A673 (cell line): ENCODE data around the gene CYBC1. TPM values are rescaled to one million over a fixed set of nuclear protein-coding genes. Genes with fewer than 3 reads are reported as not detected.
A peak's percentile ranks its signal among the peaks of the same experiment; 100 is the strongest.

Experiments used
- BruUV-seq: library from RNA; stranded (reverse); fragments of 400-500 nt; replicated peaks from 2 replicates; lab custom pipeline; 2021; lab: Mats Ljungman, UMichigan
- CTCF ChIA-PET: fragments of 300-600 bp; sonication (Branson Sonifier 250); formaldehyde crosslinking; loops from one replicate; lab custom pipeline; 2022; ENCODE audit warnings: antibody characterized with exemption; lab: Charles Lee
- POLR2A ChIA-PET: fragments of 300-600 bp; sonication (Branson Sonifier 250); formaldehyde crosslinking; loops from one replicate; lab custom pipeline; 2022; ENCODE audit warnings: antibody characterized with exemption; ENCODE audit not compliant: low non-redundant PET; lab: Charles Lee
- DNase-seq: peaks from one replicate; pipeline ENCODE4 v3.0.0-alpha.2; 2015; ENCODE audit warnings: low spot score
- H3K27ac ChIP-seq: fragments of 200-600 bp; sonication (generic); 2 replicates; pipeline ENCODE4 v1.5.1; 2016; ENCODE audit warnings: mixed run types, low read depth, mild to moderate bottlenecking, mixed read lengths, antibody characterized with exemption, low read length; ENCODE audit not compliant: poor library complexity, severe bottlenecking
- H3K27me3 ChIP-seq: fragments of 200-600 bp; sonication (generic); replicated peaks from 2 replicates; pipeline ENCODE4 v1.6.1; 2017; ENCODE audit warnings: mixed run types, low read depth, mild to moderate bottlenecking, mixed read lengths, antibody characterized with exemption, low read length; ENCODE audit not compliant: insufficient read depth, poor library complexity
- H3K36me3 ChIP-seq: fragments of 200-600 bp; sonication (generic); 2 replicates; pipeline ENCODE4 v1.6.1; 2016; ENCODE audit warnings: mixed run types, mild to moderate bottlenecking, mixed read lengths, antibody characterized with exemption, low read length; ENCODE audit not compliant: insufficient read depth, poor library complexity, severe bottlenecking
- H3K4me1 ChIP-seq: fragments of 200-600 bp; sonication (generic); 2 replicates; pipeline ENCODE4 v1.6.1; 2017; ENCODE audit warnings: mixed run types, mild to moderate bottlenecking, mixed read lengths, antibody characterized with exemption, low read length; ENCODE audit not compliant: insufficient read depth, poor library complexity, severe bottlenecking
- H3K4me3 ChIP-seq: fragments of 200-600 bp; sonication (generic); 2 replicates; pipeline ENCODE4 v1.5.1; 2016; ENCODE audit warnings: low read depth, mixed run types, mild to moderate bottlenecking, mixed read lengths, low read length; ENCODE audit not compliant: poor library complexity, severe bottlenecking
- H3K9me3 ChIP-seq: fragments of 200-600 bp; sonication (generic); 2 replicates; pipeline ENCODE4 v1.6.1; 2016; ENCODE audit warnings: mixed run types, low read depth, mild to moderate bottlenecking, mixed read lengths, antibody characterized with exemption, low read length; ENCODE audit not compliant: poor library complexity, severe bottlenecking
- CTCF ChIP-seq: fragments of 300-800, 200-600 bp; sonication (generic); conservative IDR thresholded peaks from 2 replicates; pipeline ENCODE4 v1.5.1; 2017; ENCODE audit warnings: low read depth, mild to moderate bottlenecking, antibody characterized with exemption, low read length, moderate library complexity, mixed read lengths
- EZH2 ChIP-seq: fragments of 200-600 bp; sonication (generic); IDR thresholded peaks from 2 replicates; pipeline ENCODE4 v1.6.1; 2017; ENCODE audit warnings: borderline replicate concordance, low read depth, mild to moderate bottlenecking, mixed read lengths, antibody characterized with exemption, low read length; ENCODE audit not compliant: poor library complexity, severe bottlenecking
- intact Hi-C: fragments of 100-400 bp; cut with micrococcal nuclease; formaldehyde crosslinking; loops from one replicate; pipeline ENCODE4 v1.10.0; 2022; ENCODE audit not compliant: unreplicated experiment
- total RNA-seq: library from RNA; stranded (reverse); gene quantifications from 2 replicates; pipeline ENCODE4 v1.2.3, GENCODE V29; 2021

CYBC1 gene
- total RNA-seq, 1 experiment from 2014 or later, result 72.8 TPM

GRCh38 chr17:82458885-82459424 is 8.4 kb upstream of the CYBC1 start:
- intact Hi-C loops, result no loop called here
- Histone ChIP-seq H3K27me3 (no peaks in the 10 kb centered on the region), H3K9me3 (no peaks in the 10 kb centered on the region), H3K36me3 (peaks cover 25% of the 10 kb centered on the region), H3K4me1 (peaks cover 8% of the 10 kb centered on the region), H3K27ac (peak overlapping the region; percentile 100), H3K4me3 (peak overlapping the region; percentile 99)
- ChIA-PET CTCF (no interaction called here), POLR2A (no interaction called here)
- no peak for TF ChIP-seq EZH2
- TF ChIP-seq CTCF, result no peak
- BruUV-seq, result no TSS peak
- no peak for DNase-seq

GRCh38 chr17:82458179-82458884 is 7.8 kb upstream of the CYBC1 start, which contains the start of gene NARF:
Gene NARF, plus strand, starts transcription at chr17:82458741. Its CDS starts 63 bp downstream, at chr17:82458804.
- no peak for TF ChIP-seq EZH2
- TF ChIP-seq CTCF, result no peak
- H3K36me3 ChIP-seq, result peaks cover 25% of the 10 kb centered on the region
- peak within 1 kb of the TSS; percentile 99 for H3K4me3 ChIP-seq
- POLR2A ChIA-PET, result no interaction called here
- no peaks in the 10 kb centered on the region for H3K27me3 ChIP-seq
- peaks cover 8% of the 10 kb centered on the region for H3K4me1 ChIP-seq
- BruUV-seq, result no TSS peak
- peak within 1 kb of the TSS; percentile 100 for H3K27ac ChIP-seq
- CTCF ChIA-PET, result no interaction called here
- no peaks in the 10 kb centered on the region for H3K9me3 ChIP-seq
- intact Hi-C loops, result no loop called here
- peak; percentile 100 for DNase-seq

GRCh38 chr17:82457929-82458178 is 7.3 kb upstream of the CYBC1 start:
- POLR2A ChIA-PET, result no interaction called here
- Histone ChIP-seq H3K36me3 (peaks cover 22% of the 10 kb centered on the region), H3K27me3 (no peaks in the 10 kb centered on the region), H3K9me3 (no peaks in the 10 kb centered on the region), H3K4me1 (peaks cover 8% of the 10 kb centered on the region), H3K4me3 (peak overlapping the region; percentile 99), H3K27ac (peak overlapping the region; percentile 100)
- intact Hi-C loops, result no loop called here
- no peak for DNase-seq
- BruUV-seq, result TSS peak; percentile 91
- CTCF ChIA-PET, result no interaction called here
- no peak for TF ChIP-seq EZH2
- TF ChIP-seq CTCF, result no peak
